22Rv1 (cell line): ENCODE measurements around the gene SCAPER.
"Not testable (repeated sequence)": the region's sequence is repeated elsewhere in the genome, so short reads cannot be mapped to it uniquely, and the experiment has no call there.

Source experiments
- H3K27ac ChIP-seq: fragments of 450-650 bp; 2 replicates; pipeline ENCODE4 v1.5.1; 2017
- ZFX ChIP-seq: fragments of 450-650 bp; IDR thresholded peaks from 2 replicates; pipeline ENCODE4 v1.6.1; 2017; ENCODE audit warnings: antibody characterized with exemption, borderline replicate concordance
- TF ChIP-seq, protein P1 (sequence below): fragments of 450-650 bp; IDR thresholded peaks from 2 replicates; pipeline ENCODE4 v1.5.1; 2017; ENCODE audit warnings: mild to moderate bottlenecking

Gene SCAPER

DNA sequence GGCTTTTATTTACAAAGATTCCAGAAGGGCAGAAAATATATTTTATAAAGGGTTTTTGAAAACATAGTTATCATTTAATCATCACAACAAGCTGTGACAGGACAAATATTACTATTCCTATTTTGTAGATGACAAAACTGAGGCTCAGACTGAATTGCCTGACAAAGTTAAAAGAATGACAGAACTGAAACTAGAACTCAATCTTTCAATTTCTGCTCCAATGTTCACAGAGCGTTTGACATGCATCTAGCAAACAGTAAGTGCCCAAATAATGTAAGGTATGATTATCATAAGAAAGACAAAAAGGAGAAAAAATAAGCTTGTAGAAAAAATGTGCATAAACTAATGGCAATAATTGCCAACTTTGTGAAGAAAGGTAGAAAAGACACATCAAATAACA is 61.9 kb downstream of the SCAPER start:
- H3K27ac ChIP-seq, result no peak overlapping the region
- TF ChIP-seq, protein P1, sequence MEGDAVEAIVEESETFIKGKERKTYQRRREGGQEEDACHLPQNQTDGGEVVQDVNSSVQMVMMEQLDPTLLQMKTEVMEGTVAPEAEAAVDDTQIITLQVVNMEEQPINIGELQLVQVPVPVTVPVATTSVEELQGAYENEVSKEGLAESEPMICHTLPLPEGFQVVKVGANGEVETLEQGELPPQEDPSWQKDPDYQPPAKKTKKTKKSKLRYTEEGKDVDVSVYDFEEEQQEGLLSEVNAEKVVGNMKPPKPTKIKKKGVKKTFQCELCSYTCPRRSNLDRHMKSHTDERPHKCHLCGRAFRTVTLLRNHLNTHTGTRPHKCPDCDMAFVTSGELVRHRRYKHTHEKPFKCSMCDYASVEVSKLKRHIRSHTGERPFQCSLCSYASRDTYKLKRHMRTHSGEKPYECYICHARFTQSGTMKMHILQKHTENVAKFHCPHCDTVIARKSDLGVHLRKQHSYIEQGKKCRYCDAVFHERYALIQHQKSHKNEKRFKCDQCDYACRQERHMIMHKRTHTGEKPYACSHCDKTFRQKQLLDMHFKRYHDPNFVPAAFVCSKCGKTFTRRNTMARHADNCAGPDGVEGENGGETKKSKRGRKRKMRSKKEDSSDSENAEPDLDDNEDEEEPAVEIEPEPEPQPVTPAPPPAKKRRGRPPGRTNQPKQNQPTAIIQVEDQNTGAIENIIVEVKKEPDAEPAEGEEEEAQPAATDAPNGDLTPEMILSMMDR, result no peak
- no peak for TF ChIP-seq ZFX

DNA sequence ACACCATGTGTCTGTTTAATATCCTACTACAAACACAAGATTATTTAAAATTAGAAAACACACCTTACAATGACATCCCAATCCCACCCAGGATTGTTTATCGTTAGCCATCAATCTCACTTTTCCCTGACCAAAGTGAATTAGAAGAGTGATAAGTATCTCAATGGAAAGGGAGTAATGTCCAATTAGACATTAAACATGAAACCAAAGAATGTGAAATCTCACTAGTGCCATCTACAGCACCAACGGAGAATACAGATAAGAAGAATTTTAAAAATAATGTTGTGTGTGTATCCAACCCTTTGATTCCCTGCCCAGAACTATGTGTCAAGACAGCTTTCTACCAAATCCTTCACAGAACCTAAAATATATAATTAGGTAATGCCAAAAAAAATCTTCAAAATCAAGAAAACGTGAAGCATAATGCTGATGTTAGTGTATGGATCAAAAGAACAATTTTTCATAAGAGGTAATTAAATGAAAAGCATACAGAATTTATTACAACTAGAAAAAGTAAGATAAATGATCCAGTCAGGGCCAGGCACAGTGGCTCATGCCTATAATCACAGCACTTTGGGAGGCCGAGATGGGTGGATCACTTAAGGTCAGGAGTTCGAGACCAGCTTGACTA is 64.2 kb downstream of the SCAPER start:
- H3K27ac ChIP-seq, result no peak overlapping the region
- TF ChIP-seq, protein P1, result peak; percentile 83
- no peak for TF ChIP-seq ZFX

DNA sequence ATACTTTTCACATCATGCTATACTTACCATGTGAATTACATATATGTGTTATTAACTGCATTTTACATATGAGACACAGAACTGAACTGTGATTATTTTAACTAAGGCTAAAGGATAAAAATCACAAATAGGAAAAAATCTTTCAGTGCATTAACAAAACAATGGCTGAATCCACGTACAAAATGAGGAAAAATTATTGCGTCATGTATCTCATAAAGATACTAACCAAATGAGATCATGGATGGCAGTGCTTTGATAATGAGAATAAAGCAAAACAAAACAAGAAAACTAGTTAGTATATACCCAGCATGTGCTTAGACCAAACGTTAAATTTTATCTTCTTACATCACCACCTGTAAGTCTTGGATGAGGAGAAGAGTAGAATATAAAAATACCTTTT is 66.0 kb downstream of the SCAPER start:
- no peak overlapping the region for H3K27ac ChIP-seq
- no peak for TF ChIP-seq ZFX
- TF ChIP-seq, protein P1, result no peak

DNA sequence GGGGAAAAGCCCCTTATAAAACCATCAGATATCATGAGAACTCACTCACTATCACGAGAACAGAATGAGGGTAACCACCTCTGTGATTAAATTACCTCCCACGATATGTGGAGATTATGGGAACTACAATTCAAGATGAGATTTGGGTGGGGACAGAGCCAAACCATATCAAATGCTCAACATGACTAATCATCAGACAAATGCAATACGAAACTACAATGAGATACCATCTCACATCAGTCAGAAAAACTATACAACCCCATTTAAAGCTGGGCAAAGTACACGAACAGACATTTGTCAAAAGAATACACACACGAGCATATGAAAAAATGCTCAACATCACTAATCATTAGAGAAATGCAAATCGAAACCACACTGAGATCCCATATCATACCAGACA is 67.7 kb downstream of the SCAPER start:
- TF ChIP-seq ZFX, result no peak
- TF ChIP-seq, protein P1, result no peak
- H3K27ac ChIP-seq, result no peak overlapping the region

DNA sequence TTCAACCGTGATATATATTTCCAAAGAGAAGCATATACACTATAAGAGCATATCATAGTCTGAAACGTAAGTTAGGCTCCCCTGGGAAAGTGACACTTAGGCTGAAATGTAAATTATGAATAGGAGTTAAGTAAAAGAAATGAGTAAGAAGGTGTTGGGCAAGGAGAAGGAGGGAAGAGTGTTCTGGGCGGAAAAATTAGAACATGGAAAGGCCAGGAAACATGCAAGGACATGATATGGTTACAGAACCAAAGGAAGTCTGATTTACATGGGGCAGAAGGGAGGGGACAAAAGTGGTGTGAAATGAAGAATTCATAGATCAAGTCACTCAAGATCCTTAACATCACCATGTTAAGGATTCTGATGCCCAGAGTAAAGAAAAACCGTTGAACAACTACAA is 75.2 kb downstream of the SCAPER start:
- TF ChIP-seq ZFX, result no peak
- TF ChIP-seq, protein P1, result no peak
- no peak overlapping the region for H3K27ac ChIP-seq

DNA sequence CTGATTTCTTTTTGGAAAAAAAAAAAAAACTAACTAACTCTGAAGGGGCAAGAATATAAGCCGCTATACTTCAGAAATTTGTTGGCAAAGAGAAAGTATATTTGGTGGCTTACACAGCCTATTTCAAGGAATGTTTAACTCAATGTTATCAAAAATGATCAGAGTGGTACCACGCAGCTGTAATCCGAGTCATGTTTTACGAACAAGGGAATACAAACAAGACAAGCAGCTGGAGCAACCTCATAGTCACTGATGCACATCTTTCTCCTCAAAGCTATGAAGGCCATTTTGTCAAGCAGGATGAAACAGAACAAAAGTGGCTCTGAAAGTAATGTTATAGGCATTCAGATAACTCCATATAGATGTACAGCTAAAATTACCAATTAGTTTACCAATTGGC is 81.2 kb downstream of the SCAPER start:
- TF ChIP-seq, protein P1, result no peak
- no peak for TF ChIP-seq ZFX
- H3K27ac ChIP-seq, result no peak overlapping the region

DNA sequence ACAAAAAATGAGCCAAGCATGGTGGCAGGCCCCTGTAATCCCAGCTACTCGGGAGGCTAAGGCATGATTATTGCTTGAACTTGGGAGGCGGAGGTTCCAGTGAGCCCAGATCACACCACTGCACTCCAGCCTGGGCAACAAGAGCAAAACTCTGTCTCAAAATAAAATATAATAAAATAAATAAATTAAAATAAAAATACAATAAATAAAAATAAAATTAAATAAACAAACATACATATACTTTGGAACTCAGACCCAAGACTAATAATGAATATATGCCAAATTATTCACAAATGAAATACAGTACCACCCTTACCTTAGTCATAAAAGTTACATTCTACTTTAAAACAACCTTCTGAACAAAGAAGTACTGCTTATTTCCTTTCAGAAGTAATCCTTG is 81.8 kb downstream of the SCAPER start:
- no peak overlapping the region for H3K27ac ChIP-seq
- TF ChIP-seq, protein P1, result no peak
- no peak for TF ChIP-seq ZFX

DNA sequence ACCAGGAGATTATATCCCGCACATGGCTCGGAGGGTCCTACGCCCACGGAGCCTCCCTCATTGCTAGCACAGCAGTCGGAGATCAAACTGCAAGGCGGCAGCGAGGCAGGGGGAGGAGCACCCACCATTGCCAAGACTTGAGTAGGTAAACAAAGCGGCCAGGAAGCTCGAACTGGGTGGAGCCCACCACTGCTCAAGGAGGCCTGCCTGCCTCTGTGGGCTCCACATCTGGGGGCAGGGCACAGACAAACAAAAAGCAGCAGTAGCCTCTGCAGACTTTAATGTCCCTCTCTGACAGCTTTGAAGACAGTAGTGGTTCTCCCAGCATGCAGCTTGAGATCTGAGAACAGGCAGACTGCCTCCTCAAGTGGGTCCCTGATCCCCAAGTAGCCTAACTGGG is 86.2 kb downstream of the SCAPER start:
- H3K27ac ChIP-seq, result not testable (repeated sequence)
